Skin of body (tissue), 2 donors: ENCODE measurements around the gene PSORS1C1. TPM values are rescaled to one million over a fixed set of nuclear protein-coding genes. Genes with fewer than 3 reads are reported as not detected.
A peak's percentile ranks its signal among the peaks of the same experiment; 100 is the strongest.
"Not testable (repeated sequence)": the region's sequence is repeated elsewhere in the genome, so short reads cannot be mapped to it uniquely, and the experiment has no call there.

ENCODE experiments used
- DNase-seq: peaks from one replicate; lab custom pipeline; 2025; lab: John Stamatoyannopoulos, UW
- total RNA-seq: library from RNA; depleted of rRNA; stranded (reverse); fragments of >200 nt; gene quantifications from one replicate; pipeline ENCODE4 v1.2.3, GENCODE V29; 2014

PSORS1C1 gene
- total RNA-seq, 1 donor from 2014 or later: 5.9 TPM

GRCh38 chr6:31158140-31158862, 43.7 kb downstream of the PSORS1C1 start, which contains the start of gene TCF19:
Gene TCF19 (plus strand): TSS chr6:31158589. CDS start chr6:31159470, 881 bp downstream.
- peak; percentile 99 for DNase-seq

GRCh38 chr6:31158863-31159855, 44.6 kb downstream of the PSORS1C1 start:
- no peak for DNase-seq

GRCh38 chr6:31161216-31162126, 46.9 kb downstream of the PSORS1C1 start:
- no peak for DNase-seq

- DNase-seq: no peak
Observed at GRCh38 chr6:31162463-31163165, 48.0 kb downstream of the PSORS1C1 start.

- DNase-seq: no peak
Observed at GRCh38 chr6:31163922-31164321, 49.3 kb downstream of the PSORS1C1 start.

- not testable (repeated sequence) for DNase-seq
Observed at GRCh38 chr6:31164475-31165063, 50.0 kb downstream of the PSORS1C1 start.

GRCh38 chr6:31165064-31165832, 50.6 kb downstream of the PSORS1C1 start:
- DNase-seq: not testable (repeated sequence)

GRCh38 chr6:31165986-31166385, 51.4 kb downstream of the PSORS1C1 start:
- DNase-seq: no peak

GRCh38 chr6:31168606-31169005, 54.0 kb downstream of the PSORS1C1 start:
- no peak for DNase-seq

- no peak for DNase-seq
Observed at GRCh38 chr6:31169123-31169857, 54.7 kb downstream of the PSORS1C1 start.

- DNase-seq: not testable (repeated sequence)
Observed at GRCh38 chr6:31169858-31170599, 55.4 kb downstream of the PSORS1C1 start.

- DNase-seq: no peak
Observed at GRCh38 chr6:31170600-31170881, 55.9 kb downstream of the PSORS1C1 start, which contains the start of gene POU5F1. Gene POU5F1 (minus strand): TSS chr6:31170682. CDS start chr6:31170620, 62 bp downstream.

GRCh38 chr6:31170987-31171671, 56.5 kb downstream of the PSORS1C1 start:
- no peak for DNase-seq

GRCh38 chr6:31171931-31172905, 57.6 kb downstream of the PSORS1C1 start:
- DNase-seq: no peak

GRCh38 chr6:31172973-31173384, 58.4 kb downstream of the PSORS1C1 start:
- DNase-seq: no peak

- no peak for DNase-seq
Observed at GRCh38 chr6:31173406-31173805, 58.8 kb downstream of the PSORS1C1 start.
